Psoas muscle (tissue), 8 donors: ENCODE results near the gene RHBDF2. TPM values are rescaled to one million over a fixed set of nuclear protein-coding genes. Genes with fewer than 3 reads are reported as not detected.
A peak's percentile ranks its signal among the peaks of the same experiment; 100 is the strongest.

Experiments used
- ATAC-seq, 4 donors: fragments of 200-7000 bp; cut with Tn5 transposase; one replicate each; pipeline ENCODE4 v1.9.1; 2020; ENCODE audit warnings: moderate library complexity in 3 of 4, mild to moderate bottlenecking in 2 of 4
- DNase-seq, 2 donors: peaks; one replicate each; pipeline ENCODE4 v3.0.0-alpha.2; 2020
- H3K27ac ChIP-seq: fragments of 200-600 bp; one replicate; pipeline ENCODE4 v1.8.0; 2022
- H3K27me3 ChIP-seq, 3 donors: fragments of 200-600 bp in 1 of 3; one replicate each; pipeline versions ENCODE4 v1.6.1 to v1.8.0; 2013 to 2022; ENCODE audit warnings: low read length in 2 of 3, mild to moderate bottlenecking in 2 of 3, moderate library complexity in 1 of 3; ENCODE audit not compliant: insufficient read depth in 3 of 3
- H3K36me3 ChIP-seq, 2 donors: fragments of 200-600 bp in 1 of 2; one replicate each; pipeline versions ENCODE4 v1.6.1 to v1.8.0; 2013 to 2022; ENCODE audit warnings: low read depth in 1 of 2, mild to moderate bottlenecking in 1 of 2, moderate library complexity in 1 of 2; ENCODE audit not compliant: insufficient read depth in 1 of 2
- H3K4me1 ChIP-seq: fragments of 200-600 bp; one replicate; pipeline ENCODE4 v1.8.0; 2022
- H3K4me3 ChIP-seq: fragments of 200-600 bp; one replicate; pipeline ENCODE4 v1.8.0; 2022; ENCODE audit warnings: mild to moderate bottlenecking
- H3K9me3 ChIP-seq: fragments of 200-600 bp; one replicate; pipeline ENCODE4 v1.8.0; 2022
- WGBS, 3 donors: extraction: QIAGEN DNeasy Blood & Tissue Kit; methylation state at CpG; one replicate each; pipeline versions ENCODE4 v1.1.6 to v1.1.7; 2013; 5-methylcytosine and 5-hydroxymethylcytosine counted together
- intact Hi-C, 2 donors: fragments of 100-400 bp; cut with DNase I; formaldehyde crosslinking; loops; one replicate each; pipeline versions ENCODE4 v1.11.0 to v1.14.2; 2022
- polyA plus RNA-seq, 3 donors: library from polyadenylated mRNA; stranded (reverse); fragments of 200-250 nt; gene quantifications; one replicate each; pipeline ENCODE4 v1.2.3, GENCODE V29; 2013
- total RNA-seq, 4 donors: library from RNA; stranded (reverse); fragmentation: NEBNext Ultra II Directional in 2 of 4; extraction: Animal tissue kit (Norgen Biotek cat#: 25700) in 2 of 4; gene quantifications; one replicate each; pipeline versions ENCODE4 v1.2.1 to v1.2.4, GENCODE V29; 2021 to 2023
- TF ChIP-seq, protein P1 (sequence below): fragments of 200-600 bp; IDR thresholded peaks from one replicate; pipeline ENCODE4 v1.8.0; 2022; ENCODE audit warnings: antibody characterized with exemption
- donor health status: healthy with polysubstance abuse.
- donor health status: DM: no; HTN: no; CAD: no; lungs with moderate emphysema.
- donor health status: Bipolar disorder and iron deficiency.
- donor health status: healthy.
- donor health status: DM: yes; HTN: yes; CAD: no.
- donor health status: DM: no; HTN: no; CAD: no.
- donor health status: DM: no; HTN: no; CAD: no.
- donor health status: DM: yes; HTN: yes; CAD: no.

Gene RHBDF2
- total and polyA plus RNA-seq, 7 donors: 6.6 to 23.1 (median 13.3) TPM

DNA sequence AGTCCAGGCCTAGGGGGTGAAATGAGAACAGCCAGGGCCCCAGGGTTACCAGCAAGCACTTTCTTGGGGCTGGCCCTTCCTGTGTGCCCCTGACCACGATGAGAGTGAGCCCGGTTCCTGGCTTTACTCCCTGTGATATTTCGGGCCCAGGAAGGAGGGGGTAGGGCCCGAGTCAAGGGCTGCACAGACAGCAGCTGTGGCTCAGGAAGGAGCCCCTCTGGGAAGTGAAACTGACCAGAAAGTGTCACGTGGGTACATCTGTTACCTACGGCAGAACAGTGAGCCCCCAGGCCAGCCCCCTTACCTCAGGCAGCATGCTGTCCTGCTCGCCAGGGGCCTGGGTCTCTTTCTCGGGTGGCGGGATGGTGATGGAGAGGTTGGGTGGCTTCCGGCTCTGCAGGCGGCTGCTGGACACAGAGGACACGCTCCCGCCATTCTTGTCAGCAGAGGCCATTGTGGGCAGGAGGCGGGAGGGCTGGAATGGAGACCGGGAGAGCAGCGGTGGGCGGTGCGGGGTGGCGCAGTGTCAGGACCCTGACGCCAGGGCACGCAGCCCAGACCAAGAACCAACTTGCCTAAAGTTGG is 20.1 kb downstream of the RHBDF2 start:
- intact Hi-C loops: no loop called here
- ATAC-seq (peak in 1 of 4 donors; percentile 17), DNase-seq (no peak)

DNA sequence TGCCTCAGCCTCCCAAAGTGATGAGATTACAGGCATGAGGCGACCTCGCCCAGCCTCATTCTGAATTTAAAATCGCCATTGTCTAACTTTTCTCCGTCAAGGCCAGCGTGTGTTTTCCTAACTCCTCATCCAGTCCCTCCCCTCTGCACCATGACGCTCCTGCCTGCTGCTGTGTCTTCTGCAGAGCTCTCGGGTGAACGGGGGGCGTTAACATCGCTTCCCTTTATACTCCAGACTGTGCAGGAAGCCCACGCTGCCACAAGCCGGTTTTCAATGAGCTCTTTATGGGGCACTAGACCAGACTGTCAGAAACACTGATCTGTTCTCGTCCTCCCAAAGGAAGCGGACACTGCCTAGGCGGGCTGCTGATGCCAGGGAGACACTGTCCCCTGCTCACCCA is 20.6 kb downstream of the RHBDF2 start:
- no peak overlapping the region for H3K27ac ChIP-seq

More for the DNA sequence above, 20.1 kb downstream of the RHBDF2 start:
- Histone ChIP-seq H3K4me3 (no peak overlapping the region), H3K4me1 (no peaks in the 10 kb centered on the region), H3K9me3 (no peaks in the 10 kb centered on the region), H3K27ac (no peak overlapping the region), H3K36me3 (peaks cover 0 to 21% of the 10 kb centered on the region in 2 donors), H3K27me3 (no peaks in the 10 kb centered on the region)
- TF ChIP-seq, protein P1, sequence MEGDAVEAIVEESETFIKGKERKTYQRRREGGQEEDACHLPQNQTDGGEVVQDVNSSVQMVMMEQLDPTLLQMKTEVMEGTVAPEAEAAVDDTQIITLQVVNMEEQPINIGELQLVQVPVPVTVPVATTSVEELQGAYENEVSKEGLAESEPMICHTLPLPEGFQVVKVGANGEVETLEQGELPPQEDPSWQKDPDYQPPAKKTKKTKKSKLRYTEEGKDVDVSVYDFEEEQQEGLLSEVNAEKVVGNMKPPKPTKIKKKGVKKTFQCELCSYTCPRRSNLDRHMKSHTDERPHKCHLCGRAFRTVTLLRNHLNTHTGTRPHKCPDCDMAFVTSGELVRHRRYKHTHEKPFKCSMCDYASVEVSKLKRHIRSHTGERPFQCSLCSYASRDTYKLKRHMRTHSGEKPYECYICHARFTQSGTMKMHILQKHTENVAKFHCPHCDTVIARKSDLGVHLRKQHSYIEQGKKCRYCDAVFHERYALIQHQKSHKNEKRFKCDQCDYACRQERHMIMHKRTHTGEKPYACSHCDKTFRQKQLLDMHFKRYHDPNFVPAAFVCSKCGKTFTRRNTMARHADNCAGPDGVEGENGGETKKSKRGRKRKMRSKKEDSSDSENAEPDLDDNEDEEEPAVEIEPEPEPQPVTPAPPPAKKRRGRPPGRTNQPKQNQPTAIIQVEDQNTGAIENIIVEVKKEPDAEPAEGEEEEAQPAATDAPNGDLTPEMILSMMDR: no peak
- 72 to 81% (median 75%) methylated on average over 20 to 21 of the region's 21 CpGs for WGBS, 3 donors

DNA sequence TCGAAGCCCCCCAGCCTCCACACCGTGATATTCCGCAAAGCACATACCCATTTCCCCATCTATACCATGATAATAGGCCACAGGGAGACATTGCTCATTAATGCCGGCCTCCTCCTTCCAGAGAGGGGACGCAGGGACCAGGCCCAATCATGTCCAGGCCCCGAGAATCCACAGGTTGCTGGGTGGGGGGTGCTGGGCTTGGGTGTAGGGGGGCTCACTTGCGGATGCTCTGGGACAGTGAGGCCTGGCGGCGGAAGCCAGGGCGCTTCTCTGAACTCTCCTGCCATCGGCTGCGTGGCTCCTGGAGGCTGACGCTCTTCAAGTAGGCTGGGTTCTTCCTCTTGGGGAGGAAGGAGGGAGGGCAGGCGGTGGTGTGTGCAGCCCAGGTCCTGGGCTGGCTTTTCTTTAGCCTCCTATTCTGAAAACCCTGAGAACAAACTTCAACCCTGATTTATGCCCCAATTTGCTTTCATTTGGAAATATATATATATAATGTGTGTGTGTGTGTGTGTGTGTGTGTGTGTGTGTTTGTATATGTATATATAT is 21.6 kb downstream of the RHBDF2 start:
- Histone ChIP-seq H3K4me1 (no peaks in the 10 kb centered on the region), H3K27me3 (no peaks in the 10 kb centered on the region), H3K36me3 (peaks cover 0 to 29% of the 10 kb centered on the region in 2 donors), H3K9me3 (no peaks in the 10 kb centered on the region), H3K27ac (no peak overlapping the region), H3K4me3 (no peak overlapping the region)
- TF ChIP-seq, protein P1: no peak
- ATAC-seq (no peak), DNase-seq (no peak)
- WGBS, 3 donors: 90 to 92% (median 91%) methylated on average over 14 of the region's 14 CpGs
- intact Hi-C loops: no loop called here

More for the DNA sequence above, 20.6 kb downstream of the RHBDF2 start:
- Histone ChIP-seq H3K4me3 (no peak overlapping the region), H3K27me3 (no peaks in the 10 kb centered on the region), H3K36me3 (peaks cover 0 to 21% of the 10 kb centered on the region in 2 donors), H3K4me1 (no peaks in the 10 kb centered on the region), H3K9me3 (no peaks in the 10 kb centered on the region)
- WGBS, 3 donors: 65 to 71% (median 67%) methylated on average over 15 of the region's 15 CpGs
- ATAC-seq: no peak
- TF ChIP-seq, protein P1: no peak
- DNase-seq: no peak
- intact Hi-C loops: no loop called here

DNA sequence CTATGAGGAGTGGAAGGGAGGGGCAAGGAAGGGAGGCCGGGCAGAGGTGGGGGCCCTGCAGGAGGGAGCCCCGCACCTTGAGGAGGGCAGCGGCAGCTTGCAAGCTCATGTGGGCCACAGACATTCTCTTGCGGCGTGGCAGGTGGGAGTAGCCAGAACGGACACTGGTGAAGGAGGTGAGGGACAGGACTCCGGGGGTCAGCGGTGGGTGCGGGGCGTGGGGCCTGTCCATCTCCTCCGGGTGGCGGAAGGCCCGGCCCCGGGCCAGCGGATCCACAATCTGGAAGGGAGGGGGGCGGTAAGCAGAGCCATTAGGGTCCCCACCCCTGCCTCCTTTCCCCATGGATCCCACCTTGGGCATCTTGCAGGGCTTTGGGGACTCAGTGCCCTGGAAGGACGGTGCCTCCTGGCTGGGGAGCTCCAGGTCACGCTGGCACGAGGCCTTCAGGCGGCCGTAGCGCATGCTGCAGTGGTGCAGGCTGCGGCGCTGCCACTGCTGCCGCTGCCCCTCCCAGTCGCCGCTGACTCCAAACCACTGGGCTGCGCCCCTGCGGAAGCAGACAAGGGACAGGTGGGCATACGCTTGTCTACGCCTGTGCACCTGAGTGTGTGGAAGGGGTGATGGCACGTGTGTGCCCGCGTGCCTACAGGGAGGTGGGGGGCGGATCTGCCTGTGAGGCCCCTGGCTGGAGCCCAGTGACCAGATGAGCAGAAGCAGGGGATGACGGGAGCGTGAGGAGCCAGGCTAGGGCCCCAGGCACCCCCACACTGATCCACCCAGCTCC is 22.3 kb downstream of the RHBDF2 start:
- ATAC-seq (no peak), DNase-seq (no peak)
- WGBS, 3 donors: 92 to 94% (median 92%) methylated on average over 34 to 37 of the region's 37 CpGs
- TF ChIP-seq, protein P1: no peak
- no peaks in the 10 kb centered on the region for H3K4me1 ChIP-seq
- H3K4me3 ChIP-seq: no peak overlapping the region
- H3K9me3 ChIP-seq: no peaks in the 10 kb centered on the region
- no peaks in the 10 kb centered on the region for H3K27me3 ChIP-seq
- intact Hi-C loops: no loop called here
- peaks cover 0 to 35% of the 10 kb centered on the region in 2 donors for H3K36me3 ChIP-seq
- H3K27ac ChIP-seq: no peak overlapping the region
